RKO (cell line): ENCODE results near the gene S100G.

Source experiments
- DNase-seq: peaks from one replicate; pipeline ENCODE4 v3.0.0-alpha.2; 2016; ENCODE audit warnings: low spot score

Gene S100G

GRCh38 chrX:16646366-16647138 lies 3.4 kb upstream of the S100G start:
- DNase-seq, result no peak

- no peak for DNase-seq
These were observed 1.6 kb downstream of the S100G start for GRCh38 chrX:16651391-16652024.

- no peak for DNase-seq
These were observed 3.5 kb downstream of the S100G start for GRCh38 chrX:16653424-16653823.

GRCh38 chrX:16654093-16654492 lies 4.1 kb downstream of the S100G start:
- DNase-seq, result no peak

GRCh38 chrX:16658284-16658683 lies 8.3 kb downstream of the S100G start:
- no peak for DNase-seq

- DNase-seq, result no peak
These were observed 9.4 kb downstream of the S100G start for GRCh38 chrX:16659321-16659720.

- no peak for DNase-seq
These were observed 11.5 kb downstream of the S100G start for GRCh38 chrX:16661495-16661894.

GRCh38 chrX:16662402-16662801 lies 12.4 kb downstream of the S100G start:
- DNase-seq, result no peak

GRCh38 chrX:16664074-16664473 lies 14.1 kb downstream of the S100G start:
- peak; percentile 8 for DNase-seq

GRCh38 chrX:16664626-16665025 lies 14.7 kb downstream of the S100G start:
- DNase-seq, result no peak

- peak; percentile 32 for DNase-seq
These were observed 15.1 kb downstream of the S100G start for GRCh38 chrX:16665089-16665488.

- DNase-seq, result no peak
These were observed 16.6 kb downstream of the S100G start for GRCh38 chrX:16666541-16666940.

GRCh38 chrX:16671005-16671404 lies 21.0 kb downstream of the S100G start:
- peak; percentile 71 for DNase-seq

GRCh38 chrX:16678689-16679088 lies 28.7 kb downstream of the S100G start:
- no peak for DNase-seq

- no peak for DNase-seq
These were observed 33.2 kb downstream of the S100G start for GRCh38 chrX:16683007-16683664.

- DNase-seq, result no peak
These were observed 37.6 kb downstream of the S100G start for GRCh38 chrX:16687514-16687913.

GRCh38 chrX:16695079-16695676 lies 45.2 kb downstream of the S100G start:
- DNase-seq, result peak; percentile 59

- DNase-seq, result no peak
These were observed 47.0 kb downstream of the S100G start for GRCh38 chrX:16696956-16697355.

GRCh38 chrX:16699389-16699788 lies 49.4 kb downstream of the S100G start:
- no peak for DNase-seq

- no peak for DNase-seq
These were observed 50.8 kb downstream of the S100G start for GRCh38 chrX:16700734-16701133.

- no peak for DNase-seq
These were observed 53.0 kb downstream of the S100G start for GRCh38 chrX:16702700-16703599.
